T-helper 2 cell treated with Interferon-gamma antibody and Interleukin-4, amounts not matched to agents 100 ng/mL and 5 ng/mL, for 36 hours (primary cell): ENCODE results near the gene RPL35. TPM values are rescaled to one million over a fixed set of nuclear protein-coding genes. Genes with fewer than 3 reads are reported as not detected.
"Not testable (repeated sequence)": the region's sequence is repeated elsewhere in the genome, so short reads cannot be mapped to it uniquely, and the experiment has no call there.

ENCODE experiments used
- intact Hi-C: fragments of 100-400 bp; cut with micrococcal nuclease; formaldehyde crosslinking; loops from one replicate; pipeline ENCODE4 v1.15.1; 2023
- total RNA-seq: library from RNA; stranded (reverse); gene quantifications from 2 replicates; pipeline ENCODE4 v1.2.3, GENCODE V29; 2022

The RPL35 gene
- total RNA-seq, 1 donor from 2014 or later = 1,470 TPM

DNA sequence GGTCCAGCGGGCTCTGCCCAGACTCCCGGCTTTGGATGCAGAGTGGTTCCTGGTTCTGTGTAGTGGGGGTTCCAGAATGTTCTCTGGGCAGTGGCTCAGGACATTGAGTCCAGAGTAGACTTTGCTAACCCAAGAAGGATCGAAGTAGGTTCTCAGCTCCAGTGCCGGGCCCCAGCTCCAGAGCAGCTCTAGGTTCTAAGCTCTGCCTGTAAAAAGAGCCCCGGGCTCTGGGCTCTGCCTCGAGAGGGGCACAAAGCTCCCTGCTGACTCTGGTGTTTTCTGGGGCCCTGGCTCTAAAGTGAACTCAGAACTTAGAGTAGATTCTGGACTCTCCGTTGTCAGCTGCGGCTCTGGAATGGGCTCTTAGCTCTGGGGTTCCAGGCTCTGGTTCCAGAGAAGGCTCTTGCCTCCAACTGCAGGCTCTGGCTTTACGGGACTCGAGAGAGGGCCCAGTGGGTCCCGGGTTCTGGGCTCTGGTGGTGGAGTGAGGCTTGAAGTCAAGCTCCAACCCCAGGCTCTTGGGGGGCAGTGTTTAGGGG, 8.1 kb downstream of the RPL35 start:
- intact Hi-C loops = loop anchor here (1.0 to 2.0 kb wide), 3 partner anchors 8 to 141 kb away; partner anchors contain the start of gene RPL35

- intact Hi-C loops = loop anchor here (1.0 to 2.0 kb wide), 3 partner anchors 8 to 140 kb away; partner anchors contain the start of gene RPL35
These were observed 8.8 kb downstream of the RPL35 start, which contains the start of gene WDR38 for GRCh38 chr9:124852829-124853531. TSS of gene WDR38 (plus strand) at chr9:124853460. CDS start at chr9:124853532, 72 bp downstream.

DNA sequence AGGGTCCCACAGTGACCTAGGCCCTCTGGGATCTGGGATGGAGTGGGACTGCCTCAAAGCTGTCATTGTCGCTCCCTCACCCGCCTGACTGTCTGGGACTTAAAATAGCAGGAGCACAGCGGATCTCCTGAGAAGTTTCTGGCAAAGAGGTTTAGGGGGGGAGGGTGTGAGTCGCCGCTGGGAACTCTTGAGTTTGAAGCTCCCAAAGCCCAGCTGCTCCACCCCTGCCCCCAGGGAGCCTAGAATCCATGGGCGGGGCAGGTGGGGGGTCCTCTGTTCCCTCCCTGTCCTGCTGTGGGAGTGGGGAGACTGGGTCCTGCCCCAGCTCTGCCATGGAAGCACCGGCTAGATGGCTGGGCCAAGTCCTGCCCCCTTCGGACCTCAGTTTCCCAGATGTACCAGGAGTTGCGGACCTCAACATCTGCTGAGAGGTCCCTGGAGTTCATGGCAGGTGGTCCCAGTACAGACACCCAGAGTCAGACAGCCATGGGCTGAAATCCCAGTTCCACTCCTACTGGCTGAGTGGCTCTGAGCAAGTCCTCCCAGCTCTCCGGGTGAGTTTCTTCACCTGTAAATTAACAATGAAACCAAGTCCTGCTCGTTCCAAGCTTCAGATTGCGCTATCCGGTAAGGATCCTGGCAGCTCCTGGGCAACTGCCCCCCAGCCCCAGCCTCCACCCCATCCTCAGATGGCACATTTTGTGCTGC, 9.5 kb downstream of the RPL35 start:
- intact Hi-C loops = loop anchor here (2.0 kb wide), 1 partner anchor 139 kb away; no protein-coding TSS in a partner anchor

DNA sequence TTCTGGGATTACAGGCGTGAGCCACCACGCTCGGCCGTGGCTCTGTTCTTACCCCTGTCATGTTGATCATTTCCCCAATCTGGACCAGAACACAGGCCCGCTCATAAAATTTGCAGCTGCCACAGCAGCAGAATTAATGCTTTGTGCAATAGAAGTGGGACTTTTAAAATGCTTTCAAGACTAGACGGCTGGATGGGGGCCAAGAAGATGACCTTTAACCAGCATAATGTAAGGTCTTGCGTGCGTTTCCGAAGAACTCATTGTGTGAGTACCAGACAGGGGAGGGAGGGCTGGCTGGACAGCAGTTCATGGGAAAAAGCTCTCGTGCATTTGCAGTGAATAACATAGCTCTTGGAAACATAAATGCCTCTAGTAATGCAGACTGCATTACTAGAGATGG, 12.0 kb downstream of the RPL35 start:
- intact Hi-C loops = no loop called here

GRCh38 chr9:124846969-124847368, 14.8 kb downstream of the RPL35 start:
- intact Hi-C loops = no loop called here

DNA sequence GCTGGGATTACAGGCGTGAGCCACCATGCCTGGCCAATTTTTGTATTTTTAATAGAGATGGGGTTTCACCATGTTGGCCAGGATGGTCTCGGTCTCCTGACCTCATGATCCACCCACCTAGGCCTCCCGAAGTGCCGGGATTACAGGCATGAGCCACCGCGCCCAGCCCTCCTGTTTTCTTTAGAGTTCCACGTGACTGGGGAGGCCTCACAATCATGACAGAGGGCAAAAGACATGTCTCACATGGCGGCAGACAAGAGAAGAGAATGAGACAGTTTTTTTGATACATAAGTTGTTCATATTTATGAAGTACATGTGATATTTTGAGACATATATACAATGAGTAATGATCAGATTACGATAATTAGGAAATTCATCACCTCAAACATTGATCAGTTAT, 15.3 kb downstream of the RPL35 start:
- intact Hi-C loops = not testable (repeated sequence)

- intact Hi-C loops = no loop called here
These were observed 17.5 kb downstream of the RPL35 start for GRCh38 chr9:124844291-124844690.

DNA sequence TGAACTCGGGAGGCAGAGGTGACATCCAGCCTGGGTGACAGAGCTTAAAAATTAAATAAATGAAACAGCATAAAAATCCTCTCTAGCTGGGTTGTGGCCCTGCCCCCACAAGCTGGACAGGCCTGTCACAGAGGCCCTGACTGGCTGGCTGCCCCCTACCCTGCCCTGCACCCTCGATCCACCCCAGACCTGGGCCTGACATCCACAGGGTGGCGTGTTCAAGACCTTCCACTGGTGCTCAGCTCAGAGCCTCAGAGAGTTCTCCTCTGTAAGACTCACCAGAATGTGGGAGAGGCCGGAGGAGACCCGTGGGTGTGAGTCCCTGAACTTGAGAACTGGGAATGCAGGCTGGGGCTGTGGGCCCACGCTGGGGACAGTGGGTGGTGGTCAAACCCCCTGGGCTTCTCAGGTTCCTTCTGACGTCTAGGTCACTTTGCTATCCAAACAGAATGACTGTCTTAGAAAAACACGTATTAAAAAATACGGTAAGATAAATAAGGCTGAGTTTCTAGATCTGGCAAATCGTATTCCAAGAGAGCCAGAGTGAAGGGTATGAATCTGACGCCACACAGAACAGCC, 18.2 kb downstream of the RPL35 start:
- intact Hi-C loops = no loop called here

GRCh38 chr9:124841075-124841821, 20.5 kb downstream of the RPL35 start:
- intact Hi-C loops = no loop called here

- intact Hi-C loops = no loop called here
These were observed 21.4 kb downstream of the RPL35 start for GRCh38 chr9:124840300-124840833.

GRCh38 chr9:124839612-124840299, 22.0 kb downstream of the RPL35 start:
- intact Hi-C loops = no loop called here

GRCh38 chr9:124838567-124839275, 23.0 kb downstream of the RPL35 start:
- intact Hi-C loops = not testable (repeated sequence)

- intact Hi-C loops = not testable (repeated sequence)
These were observed 23.6 kb downstream of the RPL35 start for GRCh38 chr9:124838132-124838531.

DNA sequence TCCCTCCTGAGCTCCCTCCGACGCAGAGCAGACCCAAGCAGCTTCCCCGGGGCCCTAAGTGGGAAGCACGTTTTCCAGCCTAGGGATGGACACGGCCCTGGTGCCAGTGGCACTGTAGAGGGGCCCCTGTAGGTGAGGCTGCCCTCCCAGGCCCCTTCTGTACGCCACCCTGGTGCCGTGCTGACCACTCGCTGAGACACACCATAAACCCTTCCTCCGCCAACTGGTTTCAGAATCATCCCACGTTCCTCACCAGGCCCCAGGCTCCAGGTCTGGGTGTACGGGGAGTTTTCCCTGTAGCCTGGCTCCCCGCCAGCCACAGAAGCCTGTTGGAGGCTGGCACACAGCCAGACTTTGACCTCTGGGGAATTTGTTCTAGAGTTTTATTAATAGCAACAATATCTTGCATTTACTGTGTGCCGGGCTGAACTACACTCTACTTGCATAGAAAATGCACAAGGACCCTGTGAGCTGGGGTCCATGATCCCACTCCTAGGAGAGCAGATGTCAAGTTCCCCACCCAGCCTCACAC, 26.7 kb downstream of the RPL35 start:
- intact Hi-C loops = no loop called here

- intact Hi-C loops = no loop called here
These were observed 27.2 kb downstream of the RPL35 start for GRCh38 chr9:124834591-124834990.

DNA sequence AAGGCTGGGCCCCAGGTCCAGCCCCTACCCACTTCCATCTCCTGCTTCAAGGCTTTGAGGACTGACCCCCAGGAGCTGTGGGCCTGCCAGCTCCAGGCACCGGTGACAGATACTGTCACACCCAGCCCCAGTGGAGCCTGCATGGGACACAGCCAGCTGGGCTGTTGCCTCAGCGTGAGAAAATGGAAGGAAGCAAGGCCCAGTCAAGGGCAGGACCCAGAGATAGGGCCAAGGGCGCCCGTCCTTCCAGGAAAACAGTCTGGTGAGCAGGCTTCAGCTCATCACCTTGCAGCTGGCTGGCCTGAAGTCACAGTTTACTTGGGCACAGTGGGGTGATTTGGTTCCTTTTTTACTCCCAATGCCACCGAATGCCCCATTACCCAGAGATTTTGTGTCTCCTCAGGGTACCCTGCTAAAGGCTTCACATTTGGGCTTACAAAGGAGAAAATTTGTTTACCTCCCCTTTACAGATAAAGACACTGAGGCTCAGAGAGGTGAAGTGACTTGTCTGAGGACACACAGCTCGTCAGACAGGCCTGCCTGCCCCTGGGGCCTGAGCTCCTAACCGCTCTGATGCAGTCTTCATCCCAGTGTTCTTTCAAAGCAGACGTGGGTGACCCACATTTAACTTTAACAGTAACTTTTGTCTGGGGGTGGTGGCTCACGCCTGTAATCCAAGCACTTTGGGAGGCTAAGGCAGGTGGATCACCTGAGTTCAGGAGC, 30.0 kb downstream of the RPL35 start:
- intact Hi-C loops = no loop called here

DNA sequence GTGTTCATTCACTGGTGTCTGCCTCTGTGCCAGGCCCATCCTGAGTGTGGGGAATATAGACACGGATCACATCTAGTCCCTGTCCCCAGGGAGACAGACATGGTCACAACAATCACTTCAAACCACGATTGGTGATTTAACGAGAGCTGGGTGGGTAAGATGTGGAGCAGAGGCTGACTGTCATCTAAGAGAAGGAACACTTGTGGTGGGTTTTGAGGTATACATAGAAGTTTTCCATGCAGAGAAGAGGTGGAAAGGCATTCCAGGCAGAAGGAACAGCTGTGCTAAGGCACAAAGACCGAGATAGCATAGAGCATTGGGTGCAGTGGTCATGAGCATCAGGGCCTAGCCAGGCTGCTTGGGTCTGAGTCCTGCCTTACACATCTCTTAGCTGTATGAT, 31.2 kb downstream of the RPL35 start:
- intact Hi-C loops = no loop called here

DNA sequence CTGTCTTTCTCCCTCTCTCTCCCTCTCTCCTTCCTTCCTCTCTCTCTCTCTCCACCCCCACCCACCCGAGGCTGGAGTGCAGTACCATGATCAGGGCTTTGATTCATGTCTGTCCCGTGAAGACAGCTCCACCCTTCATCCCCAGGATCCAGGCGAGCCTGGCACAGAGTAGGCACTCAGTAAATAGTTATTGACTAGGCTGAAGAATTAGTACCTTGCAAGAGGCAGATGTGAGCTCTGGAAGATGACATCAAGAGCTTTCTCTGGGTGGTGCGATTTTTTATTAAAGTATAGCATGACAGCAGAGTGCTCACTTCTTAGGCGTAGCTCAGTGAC, 32.5 kb downstream of the RPL35 start:
- intact Hi-C loops = no loop called here
